ENCODE data around the gene PAXX. TPM values are rescaled to one million over a fixed set of nuclear protein-coding genes. Genes with fewer than 3 reads are reported as not detected.
"Not testable (repeated sequence)": the region's sequence is repeated elsewhere in the genome, so short reads cannot be mapped to it uniquely, and the experiment has no call there.

Gene PAXX
- total RNA-seq, 1 experiment from 2014 or later: 52.2 TPM

GRCh38 chr9:136994888-136995230 is 2.6 kb downstream of the PAXX start:
- no peak for DNase-seq (ENCODE audit: low spot score)
- in situ Hi-C loops (cut with HindIII; ENCODE audit: low sequenced_read_pairs): no loop called here

- in situ Hi-C loops (cut with HindIII; ENCODE audit: low sequenced_read_pairs): no loop called here
- no peak for DNase-seq (ENCODE audit: low spot score)
Observed at GRCh38 chr9:136995362-136995761, 3.1 kb downstream of the PAXX start.

GRCh38 chr9:136995772-136996311 is 3.6 kb downstream of the PAXX start:
- in situ Hi-C loops (cut with HindIII; ENCODE audit: low sequenced_read_pairs): no loop called here
- peak; percentile 32 for DNase-seq (ENCODE audit: low spot score)

- no peak for DNase-seq (ENCODE audit: low spot score)
- in situ Hi-C loops (cut with HindIII; ENCODE audit: low sequenced_read_pairs): no loop called here
Observed at GRCh38 chr9:136996361-136997292, 4.4 kb downstream of the PAXX start, which contains the start of gene CLIC3. TSS of gene CLIC3 (minus strand) at chr9:136996568. CDS start at chr9:136996543, 25 bp downstream.

- in situ Hi-C loops (cut with HindIII; ENCODE audit: low sequenced_read_pairs): no loop called here
- no peak for DNase-seq (ENCODE audit: low spot score)
Observed at GRCh38 chr9:136997371-136997770, 5.1 kb downstream of the PAXX start.

- in situ Hi-C loops (cut with HindIII; ENCODE audit: low sequenced_read_pairs): no loop called here
- no peak for DNase-seq (ENCODE audit: low spot score)
Observed at GRCh38 chr9:136997830-136998234, 5.6 kb downstream of the PAXX start.

- in situ Hi-C loops (cut with HindIII; ENCODE audit: low sequenced_read_pairs): no loop called here
- DNase-seq (ENCODE audit: low spot score): no peak
Observed at GRCh38 chr9:137000177-137000930, 8.1 kb downstream of the PAXX start.

GRCh38 chr9:137001857-137002645 is 9.8 kb downstream of the PAXX start:
- no peak for DNase-seq (ENCODE audit: low spot score)
- in situ Hi-C loops (cut with HindIII; ENCODE audit: low sequenced_read_pairs): no loop called here

GRCh38 chr9:137002646-137003041 is 10.4 kb downstream of the PAXX start:
- DNase-seq (ENCODE audit: low spot score): peak; percentile 46
- in situ Hi-C loops (cut with HindIII; ENCODE audit: low sequenced_read_pairs): no loop called here

- DNase-seq (ENCODE audit: low spot score); in situ Hi-C loops (cut with HindIII; ENCODE audit: low sequenced_read_pairs): not testable (repeated sequence)
Observed at GRCh38 chr9:137004285-137004684, 12.1 kb downstream of the PAXX start.

GRCh38 chr9:137006116-137007003 is 14.1 kb downstream of the PAXX start:
- in situ Hi-C loops (cut with HindIII; ENCODE audit: low sequenced_read_pairs): no loop called here
- no peak for DNase-seq (ENCODE audit: low spot score)

- no peak for DNase-seq (ENCODE audit: low spot score)
- in situ Hi-C loops (cut with HindIII; ENCODE audit: low sequenced_read_pairs): no loop called here
Observed at GRCh38 chr9:137007108-137007815, 15.0 kb downstream of the PAXX start.

- DNase-seq (ENCODE audit: low spot score): no peak
- in situ Hi-C loops (cut with HindIII; ENCODE audit: low sequenced_read_pairs): no loop called here
Observed at GRCh38 chr9:137007816-137008270, 15.6 kb downstream of the PAXX start.

GRCh38 chr9:137008312-137008711 is 16.1 kb downstream of the PAXX start:
- DNase-seq (ENCODE audit: low spot score): no peak
- in situ Hi-C loops (cut with HindIII; ENCODE audit: low sequenced_read_pairs): no loop called here

- DNase-seq (ENCODE audit: low spot score): no peak
- in situ Hi-C loops (cut with HindIII; ENCODE audit: low sequenced_read_pairs): no loop called here
Observed at GRCh38 chr9:137009217-137009616, 17.0 kb downstream of the PAXX start.

GRCh38 chr9:137009938-137010732 is 17.9 kb downstream of the PAXX start:
- in situ Hi-C loops (cut with HindIII; ENCODE audit: low sequenced_read_pairs): no loop called here
- no peak for DNase-seq (ENCODE audit: low spot score)

GRCh38 chr9:137011156-137011555 is 18.9 kb downstream of the PAXX start:
- in situ Hi-C loops (cut with HindIII; ENCODE audit: low sequenced_read_pairs): no loop called here
- no peak for DNase-seq (ENCODE audit: low spot score)

Data from G401 (cell line).